ENCODE results near the gene PINLYP.
"Not testable (repeated sequence)": the region's sequence is repeated elsewhere in the genome, so short reads cannot be mapped to it uniquely, and the experiment has no call there.

PINLYP gene

GRCh38 chr19:43575156-43575950 is at the start of gene PINLYP, which contains the start of gene XRCC1:
Gene PINLYP (plus strand): TSS chr19:43575801. CDS start chr19:43577192, 1,391 bp downstream.
Gene XRCC1 (minus strand): TSS chr19:43575527. CDS start chr19:43575458, 69 bp downstream.
- DNase-seq (ENCODE audit: low spot score), result peak; percentile 97

DNA sequence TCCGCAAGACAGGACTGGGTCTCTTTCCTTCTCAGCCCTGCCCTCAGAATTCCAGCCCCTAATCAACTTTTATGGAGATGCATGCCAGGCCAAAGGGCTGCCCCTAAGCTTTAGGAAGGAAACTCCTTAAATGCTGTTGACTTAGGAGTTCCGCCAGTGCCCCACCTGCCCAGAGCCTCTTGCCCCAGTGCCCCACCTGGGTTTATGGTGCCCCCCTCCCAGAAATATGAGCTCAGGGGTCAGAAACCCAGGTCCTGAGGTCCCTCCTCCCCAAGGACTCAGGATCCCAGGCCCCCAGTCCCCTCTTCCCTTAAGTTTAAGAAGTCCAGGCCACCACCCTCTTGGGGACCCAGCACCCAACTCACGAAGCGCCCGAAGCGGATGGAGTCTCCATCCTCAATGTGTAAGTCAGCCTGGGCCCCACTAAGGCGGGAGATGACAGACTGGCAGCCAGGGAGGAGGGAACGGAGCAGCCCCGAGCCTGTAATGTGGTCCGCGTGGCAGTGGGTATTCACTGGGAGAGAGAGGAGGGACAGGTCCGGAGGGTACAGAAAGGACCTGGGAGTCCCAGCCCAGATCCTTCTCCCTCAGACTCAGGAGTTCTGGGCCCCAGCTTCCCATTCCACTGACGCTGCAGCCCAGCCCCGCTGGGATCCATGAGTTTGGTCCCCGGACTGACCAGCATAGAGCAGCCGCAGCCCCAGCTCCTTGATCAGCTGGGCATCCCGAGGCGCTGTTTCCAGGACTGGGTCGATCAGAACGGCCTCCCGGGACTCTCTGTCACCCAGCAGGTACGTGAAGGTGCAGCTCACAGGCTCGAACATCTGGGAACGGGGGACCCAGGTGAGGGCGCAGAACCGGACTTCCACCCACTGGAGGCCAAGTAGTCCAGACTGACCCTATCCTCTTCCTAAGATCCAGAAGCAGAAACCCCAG is 49.5 kb upstream of the PINLYP start:
- peak; percentile 51 for DNase-seq (ENCODE audit: low spot score)

GRCh38 chr19:43526884-43527859 is 48.4 kb upstream of the PINLYP start, which contains the start of gene ETHE1:
Gene ETHE1 (minus strand): TSS chr19:43527201. CDS start chr19:43527177, 24 bp downstream.
- DNase-seq (ENCODE audit: low spot score), result peak; percentile 88

GRCh38 chr19:43527860-43528622 is 47.6 kb upstream of the PINLYP start:
- DNase-seq (ENCODE audit: low spot score), result no peak

GRCh38 chr19:43532571-43532961 is 43.0 kb upstream of the PINLYP start:
- DNase-seq (ENCODE audit: low spot score), result no peak

GRCh38 chr19:43532962-43533545 is 42.5 kb upstream of the PINLYP start, which contains the start of gene ZNF575:
Gene ZNF575 (plus strand): TSS chr19:43533188. CDS start chr19:43534423, 1,235 bp downstream.
- peak; percentile 93 for DNase-seq (ENCODE audit: low spot score)

DNA sequence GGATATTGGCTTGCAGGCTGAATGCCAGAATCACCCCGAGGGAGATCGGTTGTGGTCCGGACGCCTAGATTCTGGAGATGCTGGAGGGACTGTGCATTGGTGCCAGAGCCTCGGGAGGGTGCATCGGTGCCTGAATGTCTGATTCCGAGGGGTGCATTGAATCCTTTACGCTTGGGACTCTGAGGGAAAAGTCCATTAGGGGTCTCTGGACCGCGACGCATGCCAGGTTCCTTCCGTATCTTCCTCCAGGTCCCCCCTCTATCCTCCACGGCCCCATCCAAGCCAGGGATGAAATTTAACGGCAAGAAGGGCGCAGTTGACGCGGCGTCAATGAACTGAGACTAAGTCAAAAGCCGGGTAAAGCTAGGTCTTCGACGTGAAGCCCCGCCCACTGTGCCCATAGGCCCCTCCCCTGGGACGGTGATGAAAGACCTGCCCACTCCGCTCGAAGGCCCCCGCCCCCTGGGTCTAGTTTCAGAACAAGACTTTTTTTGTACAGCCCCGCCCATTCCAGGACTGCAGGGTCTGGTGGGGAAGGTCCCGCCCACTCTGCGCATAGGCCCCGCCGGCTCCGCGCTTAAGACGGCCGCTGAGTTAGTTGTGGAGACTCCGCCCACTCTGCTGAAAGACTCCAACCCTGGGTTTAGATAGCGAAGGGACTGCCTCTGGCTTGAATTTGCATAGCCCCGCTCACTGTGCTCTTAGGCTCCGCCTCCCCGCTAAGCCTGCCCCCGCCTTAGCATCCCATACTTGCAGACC is 41.9 kb upstream of the PINLYP start:
- DNase-seq (ENCODE audit: low spot score), result peak; percentile 98

DNA sequence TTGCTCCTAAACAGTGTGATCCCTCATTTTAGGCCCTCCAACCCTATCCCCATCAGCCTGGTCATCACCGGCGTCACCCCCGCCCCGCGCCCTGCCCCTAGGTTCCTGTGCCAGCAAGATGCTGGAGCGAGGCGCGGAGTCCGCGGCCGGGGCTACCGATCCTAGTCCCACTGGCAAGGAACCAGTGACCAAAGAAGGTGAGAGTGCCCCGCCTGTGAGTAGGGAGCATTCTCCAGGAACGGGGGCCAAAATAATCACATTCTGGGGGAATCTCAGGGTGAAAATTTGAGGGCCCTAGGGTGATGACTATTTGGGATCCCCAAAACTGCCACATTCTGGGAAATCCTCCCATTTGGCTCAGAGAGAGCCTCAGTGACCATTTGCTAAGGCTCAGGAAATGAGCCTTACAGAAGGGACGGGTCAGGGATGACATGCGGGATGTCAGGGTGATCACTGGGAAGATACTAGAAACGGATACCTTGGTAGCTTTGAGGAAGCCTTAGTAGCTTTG is 41.2 kb upstream of the PINLYP start:
- no peak for DNase-seq (ENCODE audit: low spot score)

DNA sequence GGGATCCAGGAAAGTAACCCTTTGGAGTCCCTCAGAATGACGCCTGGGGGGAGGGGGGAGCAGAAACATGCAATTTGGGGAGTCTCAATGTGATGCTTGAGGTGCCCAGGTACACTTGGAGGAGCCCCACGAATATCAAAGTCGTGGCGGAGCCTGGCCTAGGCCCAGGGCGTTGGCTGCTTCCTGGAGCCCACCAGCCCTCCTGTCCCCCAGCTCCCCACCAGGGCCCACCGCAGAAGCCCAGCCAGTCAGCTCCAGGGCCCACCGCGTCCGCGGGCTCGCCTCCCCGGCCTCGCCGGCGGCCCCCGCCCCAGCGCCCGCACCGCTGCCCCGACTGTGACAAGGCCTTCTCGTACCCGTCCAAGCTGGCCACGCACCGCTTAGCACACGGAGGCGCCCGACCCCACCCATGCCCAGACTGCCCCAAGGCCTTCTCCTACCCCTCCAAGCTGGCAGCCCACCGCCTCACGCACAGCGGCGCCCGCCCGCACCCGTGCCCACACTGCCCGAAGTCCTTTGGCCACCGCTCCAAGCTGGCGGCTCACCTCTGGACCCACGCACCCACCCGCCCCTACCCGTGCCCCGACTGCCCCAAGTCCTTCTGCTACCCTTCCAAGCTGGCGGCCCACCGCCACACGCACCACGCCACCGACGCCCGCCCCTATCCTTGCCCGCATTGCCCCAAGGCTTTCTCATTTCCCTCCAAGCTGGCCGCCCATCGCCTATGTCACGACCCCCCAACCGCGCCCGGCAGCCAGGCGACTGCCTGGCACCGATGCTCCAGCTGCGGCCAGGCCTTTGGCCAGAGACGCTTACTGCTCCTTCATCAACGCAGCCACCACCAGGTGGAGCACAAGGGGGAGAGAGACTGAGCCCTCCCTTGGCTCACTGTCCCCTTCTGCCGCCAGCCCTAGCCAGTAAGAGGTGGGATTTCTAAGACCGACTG is 40.5 kb upstream of the PINLYP start:
- peak; percentile 82 for DNase-seq (ENCODE audit: low spot score)

GRCh38 chr19:43538922-43539321 is 36.7 kb upstream of the PINLYP start:
- no peak for DNase-seq (ENCODE audit: low spot score)

DNA sequence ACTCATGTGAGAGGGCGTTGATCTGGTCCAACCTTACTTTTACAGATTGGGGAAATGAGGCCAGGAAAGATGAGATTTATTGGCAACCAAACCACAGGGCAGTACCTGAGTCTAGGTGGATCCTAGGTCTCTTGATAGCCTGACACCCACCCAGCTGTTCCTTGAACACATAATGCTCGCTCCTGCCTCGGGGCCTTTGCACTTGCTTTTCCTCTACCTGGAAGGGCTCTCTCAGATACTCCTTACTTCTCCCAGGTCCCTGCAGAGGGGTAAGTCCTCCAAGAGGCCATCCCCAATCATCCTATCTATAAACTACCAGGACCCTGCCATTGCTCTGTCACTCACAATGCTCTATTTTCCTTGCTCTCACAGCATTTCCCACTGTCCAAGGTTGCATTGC is 35.2 kb upstream of the PINLYP start:
- no peak for DNase-seq (ENCODE audit: low spot score)

GRCh38 chr19:43541920-43542650 is 33.5 kb upstream of the PINLYP start:
- no peak for DNase-seq (ENCODE audit: low spot score)

- DNase-seq (ENCODE audit: low spot score), result no peak
Measured at GRCh38 chr19:43544077-43544476, 31.5 kb upstream of the PINLYP start.

GRCh38 chr19:43545276-43545675 is 30.3 kb upstream of the PINLYP start:
- no peak for DNase-seq (ENCODE audit: low spot score)

- DNase-seq (ENCODE audit: low spot score), result no peak
Measured at GRCh38 chr19:43545981-43546380, 29.6 kb upstream of the PINLYP start.

DNA sequence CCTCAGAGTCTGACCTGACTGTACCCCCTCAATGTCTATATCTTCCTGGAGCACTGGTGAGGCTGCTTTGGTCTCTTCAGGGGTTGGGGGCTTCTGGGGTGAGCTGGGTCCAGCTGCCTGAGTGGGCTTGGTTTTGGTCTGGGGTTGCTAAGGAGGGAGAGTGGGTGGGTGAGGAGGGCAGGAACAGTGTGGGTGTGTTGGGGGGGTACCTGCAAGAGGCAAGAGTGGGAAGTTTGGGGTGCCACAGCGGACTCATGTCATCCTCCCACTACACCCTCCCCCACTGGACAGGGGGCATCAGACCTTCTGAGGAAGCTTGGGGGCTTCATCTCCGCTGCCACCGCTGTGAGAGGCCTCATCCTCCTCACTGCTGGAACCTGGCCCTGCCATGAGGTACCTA is 29.0 kb upstream of the PINLYP start:
- DNase-seq (ENCODE audit: low spot score), result no peak

DNA sequence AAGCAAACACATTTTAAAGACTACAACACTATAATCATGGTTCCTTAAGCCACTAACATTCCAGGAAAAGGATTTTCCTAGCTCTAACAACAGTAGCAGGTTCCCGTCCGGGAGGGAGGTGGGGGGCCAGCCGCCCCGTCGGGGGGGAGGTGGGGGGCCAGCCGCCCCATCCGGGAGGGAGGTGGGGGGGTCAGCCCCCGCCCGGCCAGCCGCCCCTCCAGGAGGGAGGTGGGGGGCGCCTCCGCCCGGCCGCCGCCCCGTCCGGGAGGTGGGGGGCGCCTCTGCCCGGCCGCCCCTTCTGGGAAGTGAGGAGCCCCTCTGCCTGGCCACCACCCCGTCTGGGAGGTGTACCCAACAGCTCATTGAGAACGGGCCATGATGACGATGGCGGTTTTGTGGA is 27.7 kb upstream of the PINLYP start:
- DNase-seq (ENCODE audit: low spot score), result not testable (repeated sequence)
